Spleen (tissue), 7 donors: ENCODE measurements around the gene LRTM2.

Experiments used
- CTCF ChIP-seq, 11 experiments: fragments of 200-600 bp in 7 of 11; fragments of 450-650 bp in 4 of 11; sonication (generic) in 4 of 11; IDR thresholded peaks in 8 of 11; conservative IDR thresholded peaks in 3 of 11; 1 replicate in 7 of 11; 2 replicates in 4 of 11; pipeline versions ENCODE4 v1.4.0 to v1.8.0; 2016 to 2021; ENCODE audit warnings: antibody characterized with exemption in 11 of 11, inconsistent platforms in 4 of 11, mild to moderate bottlenecking in 1 of 11
- POLR2A ChIP-seq, 3 donors: fragments of 450-650 bp; IDR thresholded peaks; one replicate each; pipeline ENCODE4 v1.5.1; 2017; ENCODE audit warnings: antibody characterized with exemption in 3 of 3, mild to moderate bottlenecking in 1 of 3
- POLR2AphosphoS5 ChIP-seq, 3 donors: sonication (generic); formaldehyde crosslinking; IDR thresholded peaks; one replicate each; pipeline ENCODE4 v1.5.1; 2017; ENCODE audit warnings: antibody characterized with exemption in 3 of 3
- donor health status: DM: no; HTN: no; CAD: no; lungs with moderate emphysema.
- donor health status: DM: no; HTN: no; CAD: no.
- donor health status: DM: no; HTN: no; CAD: no.

- no peak for TF ChIP-seq CTCF (IDR thresholded peaks at IDR 0.05 in 8 of 11, conservative IDR thresholded peaks at IDR 0.05 in 3 of 11)
- TF ChIP-seq POLR2AphosphoS5 (IDR thresholded peaks at IDR 0.05), result no peak
- no peak for TF ChIP-seq POLR2A (IDR thresholded peaks at IDR 0.05)
These were observed 25.8 kb upstream of the LRTM2 start for GRCh38 chr12:1794440-1795090.
